Body of pancreas (tissue), 4 donors: ENCODE data around the gene POC1A.

Experiments
- CTCF ChIP-seq, 7 experiments: fragments of 450-650 bp in 4 of 7; fragments of 200-600 bp in 3 of 7; sonication (generic) in 3 of 7; IDR thresholded peaks; one replicate each; pipeline ENCODE4 v1.5.1; 2016 to 2019; ENCODE audit warnings: antibody characterized with exemption in 7 of 7
- POLR2A ChIP-seq, 3 donors: fragments of 450-650 bp; IDR thresholded peaks; one replicate each; pipeline ENCODE4 v1.6.1; 2016; ENCODE audit warnings: antibody characterized with exemption in 3 of 3, mild to moderate bottlenecking in 2 of 3

- no peak for TF ChIP-seq POLR2A (IDR thresholded peaks at IDR 0.05)
- no peak for TF ChIP-seq CTCF (IDR thresholded peaks at IDR 0.05)
Measured at GRCh38 chr3:52117537-52117936, 36.7 kb downstream of the POC1A start.
